ENCODE measurements around the gene IGFL4.

IGFL4 gene

DNA sequence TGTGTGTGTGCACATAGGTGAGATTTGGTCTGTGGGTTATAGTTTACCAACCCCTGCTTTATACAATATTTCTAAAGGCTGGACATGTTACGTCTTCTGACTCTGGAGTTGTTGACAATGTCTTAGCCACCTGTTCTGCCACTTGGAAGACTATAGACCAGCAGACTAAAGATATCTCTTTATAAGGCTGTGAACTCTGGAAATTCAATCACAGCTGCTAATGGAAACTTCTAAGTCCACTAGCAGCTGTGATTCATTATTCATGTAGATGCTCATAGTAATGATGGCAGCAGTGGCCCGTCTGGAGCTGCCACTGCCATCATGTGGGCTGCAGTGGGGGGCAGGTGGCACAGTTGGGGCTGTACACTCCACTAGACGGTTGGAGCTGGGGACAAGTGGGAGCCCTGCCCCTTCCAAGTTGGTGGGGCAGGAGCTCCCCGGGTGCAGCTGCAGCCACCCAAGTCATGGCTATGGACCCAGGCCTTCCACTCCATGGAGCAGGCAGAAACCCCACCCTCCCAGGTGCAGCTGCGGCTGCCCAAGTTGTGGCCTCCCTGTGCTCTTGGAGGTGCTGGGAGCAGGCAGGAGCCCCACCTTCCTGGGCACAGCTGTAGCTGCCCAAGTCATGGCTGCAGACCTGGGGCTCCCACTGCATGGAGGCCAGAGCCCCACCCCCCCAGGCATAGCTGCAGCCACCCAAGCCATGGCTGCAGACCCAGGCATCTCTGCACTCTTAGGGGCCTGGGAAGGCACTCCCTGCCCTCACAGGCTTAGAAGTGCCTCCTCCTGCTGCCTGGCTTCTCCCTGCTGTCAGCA is 8.8 kb downstream of the IGFL4 start:
- no peak for TF ChIP-seq CTCF (IDR thresholded peaks at IDR 0.05; ENCODE audit: low read depth, low read length)
- no peak for DNase-seq (ENCODE audit: extremely low read depth, low read depth)

GRCh38 chr19:46030812-46031550 is 9.8 kb downstream of the IGFL4 start:
- DNase-seq (ENCODE audit: extremely low read depth, low read depth), result no peak
- TF ChIP-seq CTCF (IDR thresholded peaks at IDR 0.05; ENCODE audit: low read depth, low read length), result no peak

GRCh38 chr19:46025835-46026234 is 15.0 kb downstream of the IGFL4 start:
- no peak for DNase-seq (ENCODE audit: extremely low read depth, low read depth)

DNA sequence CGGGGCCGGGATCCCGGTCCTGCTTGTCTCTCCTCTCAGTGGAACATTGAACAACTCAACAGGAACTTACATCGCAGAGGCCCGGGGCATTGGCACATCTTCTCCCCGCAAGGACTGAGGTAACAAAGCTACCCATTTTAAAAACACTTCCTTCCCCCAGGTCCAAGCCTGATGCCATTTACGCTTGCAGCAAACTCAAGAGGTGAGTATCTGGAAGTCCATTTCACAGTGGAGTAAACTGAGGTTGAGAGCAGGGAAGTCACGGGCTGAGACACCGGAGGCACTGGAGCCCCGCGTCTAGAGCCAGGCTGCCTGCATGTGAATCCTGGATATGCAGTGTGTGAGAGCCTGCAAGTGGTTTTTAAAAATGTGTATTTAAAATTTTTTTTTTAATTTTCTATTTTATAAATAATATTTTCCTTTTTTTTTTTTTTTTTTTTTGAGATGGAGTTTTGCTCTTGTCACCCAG is 17.5 kb downstream of the IGFL4 start:
- DNase-seq (ENCODE audit: extremely low read depth, low read depth), result no peak
- TF ChIP-seq CTCF (IDR thresholded peaks at IDR 0.05; ENCODE audit: low read depth, low read length), result no peak

More at GRCh38 chr19:46025835-46026234, 15.0 kb downstream of the IGFL4 start:
- TF ChIP-seq CTCF (IDR thresholded peaks at IDR 0.05; ENCODE audit: low read depth, low read length), result no peak

GRCh38 chr19:46022431-46023310 is 18.1 kb downstream of the IGFL4 start, which contains the start of gene PGLYRP1:
TSS of gene PGLYRP1 (minus strand) at chr19:46023053. CDS start at chr19:46023021, 32 bp downstream.
- no peak for DNase-seq (ENCODE audit: extremely low read depth, low read depth)
- TF ChIP-seq CTCF (IDR thresholded peaks at IDR 0.05; ENCODE audit: low read depth, low read length), result no peak

DNA sequence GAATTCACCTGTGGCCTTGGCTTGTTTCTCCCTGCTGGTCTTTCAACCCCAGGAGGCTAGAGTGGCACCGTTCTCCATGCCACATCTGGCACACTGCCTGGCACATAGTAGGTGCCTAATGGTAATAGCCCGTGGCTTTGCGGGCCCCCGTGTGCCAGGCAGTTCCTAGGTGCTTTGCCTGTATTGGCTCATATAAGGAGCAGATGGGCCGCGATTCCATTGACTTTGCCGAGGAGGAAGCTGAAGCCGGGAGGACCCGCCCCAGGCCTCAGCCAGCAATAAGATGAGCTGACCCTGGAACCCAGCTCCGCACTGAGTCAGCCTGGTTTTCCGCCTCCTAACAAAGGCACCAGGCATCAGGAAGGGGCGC is 18.8 kb downstream of the IGFL4 start:
- TF ChIP-seq CTCF (IDR thresholded peaks at IDR 0.05; ENCODE audit: low read depth, low read length), result no peak
- no peak for DNase-seq (ENCODE audit: extremely low read depth, low read depth)

All from AG09319 (cell line).